Testis (tissue), 2 donors: ENCODE measurements around the gene TRIM26.

Experiments
- CTCF ChIP-seq, 3 experiments: fragments of 450-650 bp in 2 of 3; fragments of 200-600 bp in 1 of 3; sonication (generic) in 1 of 3; IDR thresholded peaks; one replicate each; pipeline ENCODE4 v1.5.1; 2016 to 2019; ENCODE audit warnings: antibody characterized with exemption in 3 of 3, mild to moderate bottlenecking in 2 of 3, moderate library complexity in 1 of 3
- POLR2A ChIP-seq: fragments of 450-650 bp; IDR thresholded peaks from one replicate; pipeline ENCODE4 v1.6.1; 2017; ENCODE audit warnings: antibody characterized with exemption, mild to moderate bottlenecking, moderate library complexity

DNA sequence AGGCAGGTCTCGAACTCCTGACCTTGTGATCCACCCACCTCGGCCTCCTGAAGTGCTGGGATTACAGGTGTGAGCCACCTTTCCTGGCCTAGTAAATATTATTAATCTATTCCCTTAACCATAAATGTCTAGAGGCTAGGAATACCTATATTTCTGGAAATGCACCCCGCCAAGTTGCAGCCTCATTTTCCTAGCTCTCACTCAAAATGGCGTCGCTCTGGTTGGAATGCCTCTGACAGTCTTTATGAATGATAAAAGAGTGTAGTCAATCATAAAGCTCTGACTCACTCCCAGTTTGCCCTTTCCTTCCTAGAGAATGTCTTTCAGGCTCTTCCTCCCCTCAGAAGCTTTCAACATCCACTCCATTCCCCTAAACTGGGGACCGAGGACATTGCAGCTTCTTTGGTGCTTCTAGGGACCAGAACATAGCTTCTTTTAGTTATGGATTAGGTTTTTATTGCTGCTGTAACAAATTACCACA, 14.1 kb upstream of the TRIM26 start:
- no peak for TF ChIP-seq CTCF (IDR thresholded peaks at IDR 0.05)
- TF ChIP-seq POLR2A = no peak
